WTC11 (cell line): ENCODE measurements around the gene C19orf25. TPM values are rescaled to one million over a fixed set of nuclear protein-coding genes. Genes with fewer than 3 reads are reported as not detected.
"Not testable (repeated sequence)": the region's sequence is repeated elsewhere in the genome, so short reads cannot be mapped to it uniquely, and the experiment has no call there.

Experiments used
- ATAC-seq: fragments of 200-7000 bp; cut with Tn5 transposase; 2 replicates; pipeline ENCODE4 v1.10.0; 2021; ENCODE audit warnings: mild to moderate bottlenecking, moderate library complexity
- CTCF ChIA-PET: fragments of 300-600 bp; sonication (Branson Sonifier 250); formaldehyde crosslinking; loops from one replicate; lab custom pipeline; 2021; ENCODE audit warnings: antibody characterized with exemption; lab: Charles Lee
- POLR2A ChIA-PET: fragments of 350-600 bp; sonication (Branson Sonifier 250); formaldehyde crosslinking; loops from one replicate; lab custom pipeline; 2021; ENCODE audit warnings: antibody characterized with exemption; lab: Charles Lee
- DNase-seq: peaks from one replicate; pipeline ENCODE4 v3.0.0; 2021; ENCODE audit warnings: low spot score
- H3K27ac Mint-ChIP-seq: 2 replicates; pipeline ENCODE4 v1.8.0; 2021; ENCODE audit warnings: mixed read lengths
- H3K27me3 Mint-ChIP-seq: 2 replicates; pipeline ENCODE4 v1.8.0; 2021; ENCODE audit warnings: low read depth, mild to moderate bottlenecking, moderate library complexity, mixed read lengths
- H3K36me3 Mint-ChIP-seq: 2 replicates; pipeline ENCODE4 v1.8.0; 2021; ENCODE audit warnings: mixed read lengths
- H3K4me1 Mint-ChIP-seq: 2 replicates; pipeline ENCODE4 v1.8.0; 2022; ENCODE audit warnings: mixed read lengths
- H3K4me3 Mint-ChIP-seq: 2 replicates; pipeline ENCODE4 v1.8.0; 2021; ENCODE audit warnings: mild to moderate bottlenecking, moderate library complexity, mixed read lengths
- H3K9me3 Mint-ChIP-seq: 2 replicates; pipeline ENCODE4 v1.8.0; 2021; ENCODE audit warnings: mixed read lengths
- E2F1 ChIP-seq: sonication (generic); formaldehyde crosslinking; IDR thresholded peaks from 2 replicates; pipeline ENCODE4 v1.8.0; 2022; ENCODE audit warnings: mild to moderate bottlenecking, missing genetic modification reagents
- ESRRA ChIP-seq: sonication (generic); formaldehyde crosslinking; IDR thresholded peaks from 2 replicates; pipeline ENCODE4 v1.8.1; 2022; ENCODE audit warnings: mild to moderate bottlenecking, missing genetic modification reagents, borderline replicate concordance
- ETV6 ChIP-seq: sonication (generic); formaldehyde crosslinking; IDR thresholded peaks from 2 replicates; pipeline ENCODE4 v1.8.1; 2022; ENCODE audit warnings: mild to moderate bottlenecking, missing genetic modification reagents
- FOXP1 ChIP-seq: sonication (generic); formaldehyde crosslinking; IDR thresholded peaks from 2 replicates; pipeline ENCODE4 v1.8.0; 2022; ENCODE audit warnings: missing genetic modification reagents, mild to moderate bottlenecking, moderate library complexity, borderline replicate concordance
- GTF2I ChIP-seq: fragments of 250-450 bp; sonication (Bioruptor Pico); conservative IDR thresholded peaks from 2 replicates; pipeline ENCODE4 v1.4.0; 2021; ENCODE audit warnings: mild to moderate bottlenecking
- KAT7 ChIP-seq: sonication (generic); formaldehyde crosslinking; IDR thresholded peaks from 2 replicates; pipeline ENCODE4 v1.8.1; 2023; ENCODE audit warnings: missing genetic modification reagents, mild to moderate bottlenecking, borderline replicate concordance
- NFE2L1 ChIP-seq: sonication (generic); formaldehyde crosslinking; IDR thresholded peaks from 2 replicates; pipeline ENCODE4 v1.8.1; 2023; ENCODE audit warnings: missing genetic modification reagents
- NFYB ChIP-seq: sonication (generic); formaldehyde crosslinking; conservative IDR thresholded peaks from 2 replicates; pipeline ENCODE4 v1.8.0; 2022; ENCODE audit warnings: low read depth, missing genetic modification reagents
- SMAD4 ChIP-seq: sonication (generic); formaldehyde crosslinking; IDR thresholded peaks from 2 replicates; pipeline ENCODE4 v1.8.0; 2022; ENCODE audit warnings: mild to moderate bottlenecking, missing genetic modification reagents
- STAT6 ChIP-seq: sonication (generic); formaldehyde crosslinking; conservative IDR thresholded peaks from 2 replicates; pipeline ENCODE4 v1.8.1; 2023; ENCODE audit warnings: mild to moderate bottlenecking, low read depth, missing genetic modification reagents, moderate library complexity
- TCF7 ChIP-seq: sonication (generic); formaldehyde crosslinking; IDR thresholded peaks from 2 replicates; pipeline ENCODE4 v1.8.0; 2022; ENCODE audit warnings: mild to moderate bottlenecking, low read depth, missing genetic modification reagents, moderate library complexity
- TEAD4 ChIP-seq: sonication (generic); formaldehyde crosslinking; IDR thresholded peaks from 2 replicates; pipeline ENCODE4 v1.8.0; 2022; ENCODE audit warnings: mild to moderate bottlenecking, missing genetic modification reagents
- ZNF232 ChIP-seq: sonication (generic); formaldehyde crosslinking; IDR thresholded peaks from 2 replicates; pipeline ENCODE4 v1.8.0; 2022; ENCODE audit warnings: mild to moderate bottlenecking, missing genetic modification reagents
- total RNA-seq: library from RNA; stranded (reverse); gene quantifications from 3 replicates; pipeline ENCODE4 v1.2.3, GENCODE V29; 2021
- TF ChIP-seq, protein P1 (sequence below): sonication (generic); formaldehyde crosslinking; IDR thresholded peaks from 2 replicates; pipeline ENCODE4 v1.8.0; 2023; ENCODE audit warnings: mild to moderate bottlenecking, missing genetic modification reagents
- TF ChIP-seq, protein P2 (sequence below): sonication (generic); formaldehyde crosslinking; IDR thresholded peaks from 2 replicates; pipeline ENCODE4 v1.8.1; 2023; ENCODE audit warnings: mild to moderate bottlenecking, moderate library complexity, missing genetic modification reagents
- TF ChIP-seq, protein P3 (sequence below): sonication (generic); formaldehyde crosslinking; IDR thresholded peaks from 2 replicates; pipeline ENCODE4 v1.8.1; 2023; ENCODE audit warnings: mild to moderate bottlenecking, missing genetic modification reagents, moderate library complexity

Gene C19orf25
- total RNA-seq, 1 experiment from 2014 or later = 65.7 TPM

DNA sequence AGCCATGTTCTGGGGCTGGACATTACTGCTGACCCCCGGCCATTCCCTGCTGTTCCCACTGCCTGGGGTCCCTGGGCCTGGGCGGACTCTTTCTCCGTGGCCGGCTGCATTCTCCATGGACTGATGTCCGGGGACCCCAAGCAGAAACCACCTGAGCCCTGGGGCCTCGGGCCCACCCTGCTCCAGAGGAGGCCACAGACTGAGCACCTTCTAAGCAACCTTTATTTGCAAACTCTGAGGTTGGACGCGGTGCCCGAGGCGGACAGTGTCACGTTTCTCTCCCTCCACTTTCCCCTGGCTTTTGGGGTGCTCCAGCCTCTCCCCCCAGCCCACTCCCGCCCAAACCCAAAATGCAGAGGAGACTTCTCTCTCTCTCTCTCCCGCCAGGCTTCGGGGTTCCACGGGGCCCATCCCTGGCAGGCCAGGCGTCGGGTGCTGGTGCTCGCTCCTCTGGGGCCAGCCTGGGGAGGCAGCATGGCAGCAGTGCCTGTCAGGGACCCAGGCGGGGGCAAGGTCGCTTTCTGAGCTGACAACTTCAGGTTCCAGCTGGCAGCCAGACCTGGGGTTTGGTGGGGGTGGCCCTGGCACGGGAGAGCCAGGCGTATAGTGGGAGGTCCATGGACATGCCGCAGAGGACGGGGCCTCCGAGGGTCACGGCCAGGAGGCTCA, 2.3 kb upstream of the C19orf25 start:
- TF ChIP-seq STAT6 (CRISPR knock-in tag) (no peak), KAT7 (no peak), TEAD4 (CRISPR knock-in tag) (no peak), FOXP1 (CRISPR knock-in tag) (no peak), GTF2I (CRISPR knock-in tag) (no peak), ZNF232 (CRISPR knock-in tag) (no peak), ETV6 (CRISPR knock-in tag) (no peak), TCF7 (CRISPR knock-in tag) (no peak), NFYB (CRISPR knock-in tag) (no peak), E2F1 (CRISPR knock-in tag) (no peak), NFE2L1 (CRISPR knock-in tag) (no peak), ESRRA (no peak), SMAD4 (CRISPR knock-in tag) (no peak)
- TF ChIP-seq, protein P1, sequence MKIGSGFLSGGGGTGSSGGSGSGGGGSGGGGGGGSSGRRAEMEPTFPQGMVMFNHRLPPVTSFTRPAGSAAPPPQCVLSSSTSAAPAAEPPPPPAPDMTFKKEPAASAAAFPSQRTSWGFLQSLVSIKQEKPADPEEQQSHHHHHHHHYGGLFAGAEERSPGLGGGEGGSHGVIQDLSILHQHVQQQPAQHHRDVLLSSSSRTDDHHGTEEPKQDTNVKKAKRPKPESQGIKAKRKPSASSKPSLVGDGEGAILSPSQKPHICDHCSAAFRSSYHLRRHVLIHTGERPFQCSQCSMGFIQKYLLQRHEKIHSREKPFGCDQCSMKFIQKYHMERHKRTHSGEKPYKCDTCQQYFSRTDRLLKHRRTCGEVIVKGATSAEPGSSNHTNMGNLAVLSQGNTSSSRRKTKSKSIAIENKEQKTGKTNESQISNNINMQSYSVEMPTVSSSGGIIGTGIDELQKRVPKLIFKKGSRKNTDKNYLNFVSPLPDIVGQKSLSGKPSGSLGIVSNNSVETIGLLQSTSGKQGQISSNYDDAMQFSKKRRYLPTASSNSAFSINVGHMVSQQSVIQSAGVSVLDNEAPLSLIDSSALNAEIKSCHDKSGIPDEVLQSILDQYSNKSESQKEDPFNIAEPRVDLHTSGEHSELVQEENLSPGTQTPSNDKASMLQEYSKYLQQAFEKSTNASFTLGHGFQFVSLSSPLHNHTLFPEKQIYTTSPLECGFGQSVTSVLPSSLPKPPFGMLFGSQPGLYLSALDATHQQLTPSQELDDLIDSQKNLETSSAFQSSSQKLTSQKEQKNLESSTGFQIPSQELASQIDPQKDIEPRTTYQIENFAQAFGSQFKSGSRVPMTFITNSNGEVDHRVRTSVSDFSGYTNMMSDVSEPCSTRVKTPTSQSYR (CRISPR knock-in tag) = no peak
- TF ChIP-seq, protein P2, sequence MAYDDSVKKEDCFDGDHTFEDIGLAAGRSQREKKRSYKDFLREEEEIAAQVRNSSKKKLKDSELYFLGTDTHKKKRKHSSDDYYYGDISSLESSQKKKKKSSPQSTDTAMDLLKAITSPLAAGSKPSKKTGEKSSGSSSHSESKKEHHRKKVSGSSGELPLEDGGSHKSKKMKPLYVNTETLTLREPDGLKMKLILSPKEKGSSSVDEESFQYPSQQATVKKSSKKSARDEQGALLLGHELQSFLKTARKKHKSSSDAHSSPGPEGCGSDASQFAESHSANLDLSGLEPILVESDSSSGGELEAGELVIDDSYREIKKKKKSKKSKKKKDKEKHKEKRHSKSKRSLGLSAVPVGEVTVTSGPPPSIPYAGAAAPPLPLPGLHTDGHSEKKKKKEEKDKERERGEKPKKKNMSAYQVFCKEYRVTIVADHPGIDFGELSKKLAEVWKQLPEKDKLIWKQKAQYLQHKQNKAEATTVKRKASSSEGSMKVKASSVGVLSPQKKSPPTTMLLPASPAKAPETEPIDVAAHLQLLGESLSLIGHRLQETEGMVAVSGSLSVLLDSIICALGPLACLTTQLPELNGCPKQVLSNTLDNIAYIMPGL = no peak
- TF ChIP-seq, protein P3, sequence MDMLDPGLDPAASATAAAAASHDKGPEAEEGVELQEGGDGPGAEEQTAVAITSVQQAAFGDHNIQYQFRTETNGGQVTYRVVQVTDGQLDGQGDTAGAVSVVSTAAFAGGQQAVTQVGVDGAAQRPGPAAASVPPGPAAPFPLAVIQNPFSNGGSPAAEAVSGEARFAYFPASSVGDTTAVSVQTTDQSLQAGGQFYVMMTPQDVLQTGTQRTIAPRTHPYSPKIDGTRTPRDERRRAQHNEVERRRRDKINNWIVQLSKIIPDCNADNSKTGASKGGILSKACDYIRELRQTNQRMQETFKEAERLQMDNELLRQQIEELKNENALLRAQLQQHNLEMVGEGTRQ (CRISPR knock-in tag) = no peak
- Mint-ChIP-seq H3K36me3 (peaks cover 4% of the 10 kb centered on the region), H3K4me3 (no peak overlapping the region), H3K27me3 (no peaks in the 10 kb centered on the region; the same call in 1 of the 2 replicates), H3K4me1 (peaks cover 7% of the 10 kb centered on the region; the same call in 1 of the 2 replicates), H3K9me3 (no peaks in the 10 kb centered on the region), H3K27ac (no peak overlapping the region)
- DNase-seq (no peak), ATAC-seq (no peak)
- POLR2A ChIA-PET = no interaction called here
- CTCF ChIA-PET = no interaction called here

GRCh38 chr19:1477056-1477455, 2.0 kb downstream of the C19orf25 start:
- H3K36me3 Mint-ChIP-seq, DNase-seq, H3K9me3 Mint-ChIP-seq, POLR2A ChIA-PET, H3K4me1 Mint-ChIP-seq, ATAC-seq, H3K27ac Mint-ChIP-seq: not testable (repeated sequence)
- CTCF ChIA-PET = interaction anchor here (1.0 to 1.5 kb wide), 3 partner anchors 11 to 32 kb away, joined by 3 to 5 read pairs (median 3); no protein-coding TSS in a partner anchor
- Mint-ChIP-seq H3K4me3 (peak overlapping the region; percentile 45), H3K27me3 (peaks cover 12% of the 10 kb centered on the region)
